Stimulated activated CD4-positive, alpha-beta T cell treated with anti-CD3 and anti-CD28 coated beads, Interleukin-15, amount 100 ng/mL, for 1 hour (primary cell): ENCODE results near the gene TMEM174.

Source experiments
- DNase-seq, 2 donors: peaks; one replicate each; pipeline ENCODE4 v3.0.0-alpha.2; 2020; ENCODE audit warnings: low read depth in 1 of 2, low spot score in 1 of 2

TMEM174 gene

GRCh38 chr5:73221161-73221560, 48.2 kb downstream of the TMEM174 start:
- no peak for DNase-seq

GRCh38 chr5:73221726-73222125, 48.7 kb downstream of the TMEM174 start:
- no peak for DNase-seq

DNA sequence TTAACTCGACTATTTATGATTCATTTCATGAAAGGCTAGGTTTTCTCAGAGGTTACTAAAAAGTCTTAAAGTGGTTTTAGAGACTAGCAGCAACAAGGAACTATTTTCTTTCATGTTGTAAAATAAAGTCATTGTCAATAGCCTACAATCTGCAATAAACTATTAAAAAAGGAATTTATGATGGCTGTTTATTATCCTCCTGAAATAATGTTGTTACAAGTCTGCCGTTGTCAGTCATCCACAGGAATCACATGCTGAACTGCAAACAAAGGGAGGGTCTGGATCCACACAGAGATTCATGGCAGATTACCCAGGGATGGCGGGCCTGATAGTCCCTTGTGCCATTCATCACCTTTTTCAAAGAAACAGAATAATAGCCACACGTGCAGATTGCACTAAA, 49.2 kb downstream of the TMEM174 start:
- DNase-seq, result no peak
